Measurements from ENCODE around the gene ADAM17. TPM values are rescaled to one million over a fixed set of nuclear protein-coding genes. Genes with fewer than 3 reads are reported as not detected.

Gene ADAM17
- polyA plus RNA-seq, 1 donor (not counting 4 experiments of a cell fraction or from before 2014, with no cell fraction given) = 13.3 TPM

- TF ChIP-seq, protein P1, sequence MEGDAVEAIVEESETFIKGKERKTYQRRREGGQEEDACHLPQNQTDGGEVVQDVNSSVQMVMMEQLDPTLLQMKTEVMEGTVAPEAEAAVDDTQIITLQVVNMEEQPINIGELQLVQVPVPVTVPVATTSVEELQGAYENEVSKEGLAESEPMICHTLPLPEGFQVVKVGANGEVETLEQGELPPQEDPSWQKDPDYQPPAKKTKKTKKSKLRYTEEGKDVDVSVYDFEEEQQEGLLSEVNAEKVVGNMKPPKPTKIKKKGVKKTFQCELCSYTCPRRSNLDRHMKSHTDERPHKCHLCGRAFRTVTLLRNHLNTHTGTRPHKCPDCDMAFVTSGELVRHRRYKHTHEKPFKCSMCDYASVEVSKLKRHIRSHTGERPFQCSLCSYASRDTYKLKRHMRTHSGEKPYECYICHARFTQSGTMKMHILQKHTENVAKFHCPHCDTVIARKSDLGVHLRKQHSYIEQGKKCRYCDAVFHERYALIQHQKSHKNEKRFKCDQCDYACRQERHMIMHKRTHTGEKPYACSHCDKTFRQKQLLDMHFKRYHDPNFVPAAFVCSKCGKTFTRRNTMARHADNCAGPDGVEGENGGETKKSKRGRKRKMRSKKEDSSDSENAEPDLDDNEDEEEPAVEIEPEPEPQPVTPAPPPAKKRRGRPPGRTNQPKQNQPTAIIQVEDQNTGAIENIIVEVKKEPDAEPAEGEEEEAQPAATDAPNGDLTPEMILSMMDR (optimal IDR thresholded peaks at IDR 0.05 in 1 of 3, IDR thresholded peaks at IDR 0.05 in 1 of 3, conservative IDR thresholded peaks at IDR 0.05 in 1 of 3; ENCODE audit: extremely low read depth in 1 of 3, insufficient read depth in 2 of 3, low read length in 3 of 3) = no peak
- TF ChIP-seq EZH2 (IDR thresholded peaks at IDR 0.05; ENCODE audit: low read length) = no peak
- H3K27ac ChIP-seq (ENCODE audit: control insufficient read depth, insufficient read depth, low read length) = no peak overlapping the region
These were observed 75.5 kb downstream of the ADAM17 start for GRCh38 chr2:9480157-9480556.

DNA sequence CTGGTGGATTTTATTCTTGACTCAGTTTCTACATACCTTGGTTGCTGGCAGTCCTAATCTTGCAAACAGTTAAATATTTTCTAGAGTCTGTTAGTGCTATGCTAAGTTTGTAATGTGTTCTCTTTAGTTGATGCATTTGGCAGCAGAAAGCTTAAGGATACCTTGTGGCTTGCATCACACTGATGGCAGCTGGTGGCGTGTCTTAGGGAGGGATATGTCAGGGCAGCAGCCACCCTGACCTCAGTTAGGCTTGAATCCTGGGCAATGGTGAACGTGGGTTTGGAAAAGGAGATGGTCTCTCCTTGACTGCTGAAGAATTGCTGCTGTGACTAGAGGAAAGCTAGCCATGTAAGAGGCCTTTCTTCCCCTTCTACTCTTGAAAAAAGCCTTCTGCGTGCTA is 77.1 kb downstream of the ADAM17 start:
- H3K36me3 ChIP-seq (ENCODE audit: control insufficient read depth in 2 of 2, extremely low read depth in 1 of 2, insufficient read depth in 2 of 2, low read length in 2 of 2) = peaks cover 9 to 37% of the 10 kb centered on the region in 2 experiments

More at GRCh38 chr2:9480157-9480556, 75.5 kb downstream of the ADAM17 start:
- Histone ChIP-seq H2AFZ (ENCODE audit: control insufficient read depth, low read length) (no peak overlapping the region), H3K36me3 (ENCODE audit: control insufficient read depth in 2 of 2, extremely low read depth in 1 of 2, insufficient read depth in 2 of 2, low read length in 2 of 2) (peaks cover 21 to 44% of the 10 kb centered on the region in 2 experiments), H3K9ac (ENCODE audit: control insufficient read depth, extremely low read depth, insufficient read depth, low read length) (no peak overlapping the region), H4K20me1 (ENCODE audit: control insufficient read depth, extremely low read depth, insufficient read depth, low read length) (no peaks in the 10 kb centered on the region), H3K4me3 (ENCODE audit: control insufficient read depth in 2 of 3, extremely low read depth in 1 of 3, insufficient read depth in 2 of 3, low read depth in 1 of 3, low read length in 3 of 3) (no peak overlapping the region), H3K4me2 (ENCODE audit: control insufficient read depth, extremely low read depth, insufficient read depth, low read depth, low read length) (no peak overlapping the region), H3K79me2 (ENCODE audit: control insufficient read depth, insufficient read depth, low read length) (peaks cover 14% of the 10 kb centered on the region), H3K9me1 (ENCODE audit: control insufficient read depth, extremely low read depth, insufficient read depth, low read length) (no peaks in the 10 kb centered on the region), H3K4me1 (ENCODE audit: control insufficient read depth, extremely low read depth, insufficient read depth, low read length) (peaks cover 5% of the 10 kb centered on the region), H3K9me3 (ENCODE audit: control insufficient read depth, low read depth, low read length) (peaks cover 3% of the 10 kb centered on the region), H3K27me3 (ENCODE audit: control insufficient read depth, extremely low read depth, insufficient read depth, low read length) (no peaks in the 10 kb centered on the region)
- FAIRE-seq (no peak), DNase-seq (ENCODE audit: low read depth, low spot score) (no peak)
- dilution Hi-C loops (cut with MboI; ENCODE audit: extremely low pct_ligation_motif_present, low sequenced_read_pairs) = no loop called here

More for the DNA sequence above, 77.1 kb downstream of the ADAM17 start:
- dilution Hi-C loops (cut with MboI; ENCODE audit: extremely low pct_ligation_motif_present, low sequenced_read_pairs) = no loop called here
- no peaks in the 10 kb centered on the region for H4K20me1 ChIP-seq (ENCODE audit: control insufficient read depth, extremely low read depth, insufficient read depth, low read length)
- no peak overlapping the region for H3K27ac ChIP-seq (ENCODE audit: control insufficient read depth, insufficient read depth, low read length)
- no peaks in the 10 kb centered on the region for H3K27me3 ChIP-seq (ENCODE audit: control insufficient read depth, extremely low read depth, insufficient read depth, low read length)
- H2AFZ ChIP-seq (ENCODE audit: control insufficient read depth, low read length) = no peak overlapping the region
- H3K79me2 ChIP-seq (ENCODE audit: control insufficient read depth, insufficient read depth, low read length) = peaks cover 14% of the 10 kb centered on the region
- TF ChIP-seq, protein P1 (optimal IDR thresholded peaks at IDR 0.05 in 1 of 3, IDR thresholded peaks at IDR 0.05 in 1 of 3, conservative IDR thresholded peaks at IDR 0.05 in 1 of 3; ENCODE audit: extremely low read depth in 1 of 3, insufficient read depth in 2 of 3, low read length in 3 of 3) = no peak
- no peak for TF ChIP-seq EZH2 (IDR thresholded peaks at IDR 0.05; ENCODE audit: low read length)
- peaks cover 8% of the 10 kb centered on the region for H3K4me1 ChIP-seq (ENCODE audit: control insufficient read depth, extremely low read depth, insufficient read depth, low read length)
- no peak overlapping the region for H3K9ac ChIP-seq (ENCODE audit: control insufficient read depth, extremely low read depth, insufficient read depth, low read length)
- H3K4me2 ChIP-seq (ENCODE audit: control insufficient read depth, extremely low read depth, insufficient read depth, low read depth, low read length) = no peak overlapping the region
- no peaks in the 10 kb centered on the region for H3K9me1 ChIP-seq (ENCODE audit: control insufficient read depth, extremely low read depth, insufficient read depth, low read length)
- H3K4me3 ChIP-seq (ENCODE audit: control insufficient read depth in 2 of 3, extremely low read depth in 1 of 3, insufficient read depth in 2 of 3, low read depth in 1 of 3, low read length in 3 of 3) = no peak overlapping the region
- DNase-seq (ENCODE audit: low read depth, low spot score) = no peak
- FAIRE-seq = no peak
- H3K9me3 ChIP-seq (ENCODE audit: control insufficient read depth, low read depth, low read length) = peaks cover 3% of the 10 kb centered on the region

All from keratinocyte (primary cell).